ENCODE results near the gene PERM1.

DNA sequence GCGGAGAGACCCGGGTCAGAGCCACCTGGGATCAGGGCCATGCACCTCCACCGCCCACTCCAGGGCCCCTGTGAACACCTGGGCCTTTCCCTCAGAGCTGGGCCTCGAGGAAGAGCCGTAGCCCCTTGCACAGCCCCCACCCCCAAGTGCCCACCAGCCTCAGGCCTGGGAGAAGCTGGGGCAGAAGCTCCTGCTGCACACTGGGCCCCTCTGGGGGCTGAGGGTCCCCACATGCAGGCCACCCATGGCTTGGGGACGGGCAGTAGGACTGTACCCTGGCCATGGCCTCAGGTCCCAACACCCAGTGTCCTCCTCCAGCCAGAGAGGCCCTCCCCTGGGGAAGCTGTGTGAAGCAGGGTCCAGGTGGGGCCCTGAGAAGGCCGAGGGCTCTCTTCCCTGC is 29.3 kb downstream of the PERM1 start:
- TF ChIP-seq POLR2A (IDR thresholded peaks at IDR 0.05; ENCODE audit: low read length): no peak
- no peak for TF ChIP-seq GATA1 (IDR thresholded peaks at IDR 0.05; ENCODE audit: low read depth, low read length)

Data from erythroblast (primary cell).